WTC11 (cell line): Measurements from ENCODE around the gene LCP1. TPM values are rescaled to one million over a fixed set of nuclear protein-coding genes. Genes with fewer than 3 reads are reported as not detected.

ENCODE experiments used
- ATAC-seq: fragments of 200-7000 bp; cut with Tn5 transposase; 2 replicates; pipeline ENCODE4 v1.10.0; 2021; ENCODE audit warnings: mild to moderate bottlenecking, moderate library complexity
- CTCF ChIA-PET: fragments of 300-600 bp; sonication (Branson Sonifier 250); formaldehyde crosslinking; loops from one replicate; lab custom pipeline; 2021; ENCODE audit warnings: antibody characterized with exemption; lab: Charles Lee
- POLR2A ChIA-PET: fragments of 350-600 bp; sonication (Branson Sonifier 250); formaldehyde crosslinking; loops from one replicate; lab custom pipeline; 2021; ENCODE audit warnings: antibody characterized with exemption; lab: Charles Lee
- DNase-seq: peaks from one replicate; pipeline ENCODE4 v3.0.0; 2021; ENCODE audit warnings: low spot score
- H3K27ac Mint-ChIP-seq: 2 replicates; pipeline ENCODE4 v1.8.0; 2021; ENCODE audit warnings: mixed read lengths
- H3K27me3 Mint-ChIP-seq: 2 replicates; pipeline ENCODE4 v1.8.0; 2021; ENCODE audit warnings: low read depth, mild to moderate bottlenecking, moderate library complexity, mixed read lengths
- H3K36me3 Mint-ChIP-seq: 2 replicates; pipeline ENCODE4 v1.8.0; 2021; ENCODE audit warnings: mixed read lengths
- H3K4me1 Mint-ChIP-seq: 2 replicates; pipeline ENCODE4 v1.8.0; 2022; ENCODE audit warnings: mixed read lengths
- H3K4me3 Mint-ChIP-seq: 2 replicates; pipeline ENCODE4 v1.8.0; 2021; ENCODE audit warnings: mild to moderate bottlenecking, moderate library complexity, mixed read lengths
- H3K9me3 Mint-ChIP-seq: 2 replicates; pipeline ENCODE4 v1.8.0; 2021; ENCODE audit warnings: mixed read lengths
- ATF2 ChIP-seq: sonication (generic); formaldehyde crosslinking; IDR thresholded peaks from 2 replicates; pipeline ENCODE4 v1.8.1; 2022; ENCODE audit warnings: low read depth, missing genetic modification reagents, borderline replicate concordance
- CBFB ChIP-seq: sonication (generic); formaldehyde crosslinking; IDR thresholded peaks from 2 replicates; pipeline ENCODE4 v1.8.1; 2022; ENCODE audit warnings: mild to moderate bottlenecking, low read depth, missing genetic modification reagents
- CDX4 ChIP-seq: fragments of 250-450 bp; sonication (Bioruptor Pico); IDR thresholded peaks from 2 replicates; pipeline ENCODE4 v1.9.0; 2021; ENCODE audit warnings: moderate library complexity, mild to moderate bottlenecking, inconsistent platforms, borderline replicate concordance
- ETV6 ChIP-seq: sonication (generic); formaldehyde crosslinking; IDR thresholded peaks from 2 replicates; pipeline ENCODE4 v1.8.1; 2022; ENCODE audit warnings: mild to moderate bottlenecking, missing genetic modification reagents
- FOXJ3 ChIP-seq: sonication (generic); formaldehyde crosslinking; IDR thresholded peaks from 2 replicates; pipeline ENCODE4 v1.9.0; 2021; ENCODE audit warnings: missing genetic modification reagents, mild to moderate bottlenecking, borderline replicate concordance
- GTF2I ChIP-seq: fragments of 250-450 bp; sonication (Bioruptor Pico); conservative IDR thresholded peaks from 2 replicates; pipeline ENCODE4 v1.4.0; 2021; ENCODE audit warnings: mild to moderate bottlenecking
- HMGA2 ChIP-seq: fragments of 250-450 bp; sonication (Bioruptor Pico); IDR thresholded peaks from 2 replicates; pipeline ENCODE4 v1.4.0; 2021; ENCODE audit warnings: mild to moderate bottlenecking, moderate library complexity
- JAZF1 ChIP-seq: fragments of 250-450 bp; sonication (Bioruptor Pico); IDR thresholded peaks from 2 replicates; pipeline ENCODE4 v1.9.0; 2021; ENCODE audit warnings: moderate library complexity, mild to moderate bottlenecking, inconsistent platforms
- KAT7 ChIP-seq: sonication (generic); formaldehyde crosslinking; IDR thresholded peaks from 2 replicates; pipeline ENCODE4 v1.8.1; 2023; ENCODE audit warnings: missing genetic modification reagents, mild to moderate bottlenecking, borderline replicate concordance
- MAX ChIP-seq: sonication (generic); formaldehyde crosslinking; IDR thresholded peaks from 2 replicates; pipeline ENCODE4 v1.8.0; 2022; ENCODE audit warnings: mild to moderate bottlenecking, missing genetic modification reagents
- NFE2L1 ChIP-seq: sonication (generic); formaldehyde crosslinking; IDR thresholded peaks from 2 replicates; pipeline ENCODE4 v1.8.1; 2023; ENCODE audit warnings: missing genetic modification reagents
- NFYB ChIP-seq: sonication (generic); formaldehyde crosslinking; conservative IDR thresholded peaks from 2 replicates; pipeline ENCODE4 v1.8.0; 2022; ENCODE audit warnings: low read depth, missing genetic modification reagents
- NR1H2 ChIP-seq: sonication (generic); formaldehyde crosslinking; IDR thresholded peaks from 2 replicates; pipeline ENCODE4 v1.9.0; 2021; ENCODE audit warnings: mild to moderate bottlenecking, moderate library complexity, missing genetic modification reagents
- TCF7 ChIP-seq: sonication (generic); formaldehyde crosslinking; IDR thresholded peaks from 2 replicates; pipeline ENCODE4 v1.8.0; 2022; ENCODE audit warnings: mild to moderate bottlenecking, low read depth, missing genetic modification reagents, moderate library complexity
- TEAD1 ChIP-seq: sonication (generic); formaldehyde crosslinking; IDR thresholded peaks from 2 replicates; pipeline ENCODE4 v1.8.0; 2022; ENCODE audit warnings: mild to moderate bottlenecking, missing genetic modification reagents
- TP53 ChIP-seq: sonication (generic); formaldehyde crosslinking; IDR thresholded peaks from 2 replicates; pipeline ENCODE4 v1.8.1; 2023; ENCODE audit warnings: mild to moderate bottlenecking, missing genetic modification reagents
- ZNF281 ChIP-seq: sonication (generic); formaldehyde crosslinking; IDR thresholded peaks from 2 replicates; pipeline ENCODE4 v1.8.0; 2023; ENCODE audit warnings: mild to moderate bottlenecking, missing genetic modification reagents
- ZNF317 ChIP-seq: sonication (generic); formaldehyde crosslinking; IDR thresholded peaks from 2 replicates; pipeline ENCODE4 v1.8.1; 2023; ENCODE audit warnings: low read depth, mild to moderate bottlenecking, moderate library complexity, missing genetic modification reagents, borderline replicate concordance
- total RNA-seq: library from RNA; stranded (reverse); gene quantifications from 3 replicates; pipeline ENCODE4 v1.2.3, GENCODE V29; 2021
- TF ChIP-seq, protein P1 (sequence below): sonication (generic); formaldehyde crosslinking; IDR thresholded peaks from 2 replicates; pipeline ENCODE4 v1.8.0; 2023; ENCODE audit warnings: missing genetic modification reagents, mild to moderate bottlenecking, borderline replicate concordance
- TF ChIP-seq, protein P2 (sequence below): sonication (generic); formaldehyde crosslinking; IDR thresholded peaks from 2 replicates; pipeline ENCODE4 v1.8.1; 2023; ENCODE audit warnings: mild to moderate bottlenecking, missing genetic modification reagents, borderline replicate concordance

Gene LCP1
- total RNA-seq, 1 experiment from 2014 or later: 3.2 TPM

GRCh38 chr13:46183018-46183946 is 1.3 kb upstream of the LCP1 start (continued):
- TF ChIP-seq, protein P1, sequence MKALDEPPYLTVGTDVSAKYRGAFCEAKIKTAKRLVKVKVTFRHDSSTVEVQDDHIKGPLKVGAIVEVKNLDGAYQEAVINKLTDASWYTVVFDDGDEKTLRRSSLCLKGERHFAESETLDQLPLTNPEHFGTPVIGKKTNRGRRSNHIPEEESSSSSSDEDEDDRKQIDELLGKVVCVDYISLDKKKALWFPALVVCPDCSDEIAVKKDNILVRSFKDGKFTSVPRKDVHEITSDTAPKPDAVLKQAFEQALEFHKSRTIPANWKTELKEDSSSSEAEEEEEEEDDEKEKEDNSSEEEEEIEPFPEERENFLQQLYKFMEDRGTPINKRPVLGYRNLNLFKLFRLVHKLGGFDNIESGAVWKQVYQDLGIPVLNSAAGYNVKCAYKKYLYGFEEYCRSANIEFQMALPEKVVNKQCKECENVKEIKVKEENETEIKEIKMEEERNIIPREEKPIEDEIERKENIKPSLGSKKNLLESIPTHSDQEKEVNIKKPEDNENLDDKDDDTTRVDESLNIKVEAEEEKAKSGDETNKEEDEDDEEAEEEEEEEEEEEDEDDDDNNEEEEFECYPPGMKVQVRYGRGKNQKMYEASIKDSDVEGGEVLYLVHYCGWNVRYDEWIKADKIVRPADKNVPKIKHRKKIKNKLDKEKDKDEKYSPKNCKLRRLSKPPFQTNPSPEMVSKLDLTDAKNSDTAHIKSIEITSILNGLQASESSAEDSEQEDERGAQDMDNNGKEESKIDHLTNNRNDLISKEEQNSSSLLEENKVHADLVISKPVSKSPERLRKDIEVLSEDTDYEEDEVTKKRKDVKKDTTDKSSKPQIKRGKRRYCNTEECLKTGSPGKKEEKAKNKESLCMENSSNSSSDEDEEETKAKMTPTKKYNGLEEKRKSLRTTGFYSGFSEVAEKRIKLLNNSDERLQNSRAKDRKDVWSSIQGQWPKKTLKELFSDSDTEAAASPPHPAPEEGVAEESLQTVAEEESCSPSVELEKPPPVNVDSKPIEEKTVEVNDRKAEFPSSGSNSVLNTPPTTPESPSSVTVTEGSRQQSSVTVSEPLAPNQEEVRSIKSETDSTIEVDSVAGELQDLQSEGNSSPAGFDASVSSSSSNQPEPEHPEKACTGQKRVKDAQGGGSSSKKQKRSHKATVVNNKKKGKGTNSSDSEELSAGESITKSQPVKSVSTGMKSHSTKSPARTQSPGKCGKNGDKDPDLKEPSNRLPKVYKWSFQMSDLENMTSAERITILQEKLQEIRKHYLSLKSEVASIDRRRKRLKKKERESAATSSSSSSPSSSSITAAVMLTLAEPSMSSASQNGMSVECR (CRISPR knock-in tag): no peak
- TF ChIP-seq HMGA2 (CRISPR knock-in tag) (no peak), CBFB (CRISPR knock-in tag) (no peak), TCF7 (CRISPR knock-in tag) (no peak), FOXJ3 (CRISPR knock-in tag) (no peak), NFE2L1 (CRISPR knock-in tag) (no peak), JAZF1 (CRISPR knock-in tag) (no peak), ZNF317 (CRISPR knock-in tag) (no peak)
- TF ChIP-seq, protein P2, sequence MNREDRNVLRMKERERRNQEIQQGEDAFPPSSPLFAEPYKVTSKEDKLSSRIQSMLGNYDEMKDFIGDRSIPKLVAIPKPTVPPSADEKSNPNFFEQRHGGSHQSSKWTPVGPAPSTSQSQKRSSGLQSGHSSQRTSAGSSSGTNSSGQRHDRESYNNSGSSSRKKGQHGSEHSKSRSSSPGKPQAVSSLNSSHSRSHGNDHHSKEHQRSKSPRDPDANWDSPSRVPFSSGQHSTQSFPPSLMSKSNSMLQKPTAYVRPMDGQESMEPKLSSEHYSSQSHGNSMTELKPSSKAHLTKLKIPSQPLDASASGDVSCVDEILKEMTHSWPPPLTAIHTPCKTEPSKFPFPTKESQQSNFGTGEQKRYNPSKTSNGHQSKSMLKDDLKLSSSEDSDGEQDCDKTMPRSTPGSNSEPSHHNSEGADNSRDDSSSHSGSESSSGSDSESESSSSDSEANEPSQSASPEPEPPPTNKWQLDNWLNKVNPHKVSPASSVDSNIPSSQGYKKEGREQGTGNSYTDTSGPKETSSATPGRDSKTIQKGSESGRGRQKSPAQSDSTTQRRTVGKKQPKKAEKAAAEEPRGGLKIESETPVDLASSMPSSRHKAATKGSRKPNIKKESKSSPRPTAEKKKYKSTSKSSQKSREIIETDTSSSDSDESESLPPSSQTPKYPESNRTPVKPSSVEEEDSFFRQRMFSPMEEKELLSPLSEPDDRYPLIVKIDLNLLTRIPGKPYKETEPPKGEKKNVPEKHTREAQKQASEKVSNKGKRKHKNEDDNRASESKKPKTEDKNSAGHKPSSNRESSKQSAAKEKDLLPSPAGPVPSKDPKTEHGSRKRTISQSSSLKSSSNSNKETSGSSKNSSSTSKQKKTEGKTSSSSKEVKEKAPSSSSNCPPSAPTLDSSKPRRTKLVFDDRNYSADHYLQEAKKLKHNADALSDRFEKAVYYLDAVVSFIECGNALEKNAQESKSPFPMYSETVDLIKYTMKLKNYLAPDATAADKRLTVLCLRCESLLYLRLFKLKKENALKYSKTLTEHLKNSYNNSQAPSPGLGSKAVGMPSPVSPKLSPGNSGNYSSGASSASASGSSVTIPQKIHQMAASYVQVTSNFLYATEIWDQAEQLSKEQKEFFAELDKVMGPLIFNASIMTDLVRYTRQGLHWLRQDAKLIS: no peak

DNA sequence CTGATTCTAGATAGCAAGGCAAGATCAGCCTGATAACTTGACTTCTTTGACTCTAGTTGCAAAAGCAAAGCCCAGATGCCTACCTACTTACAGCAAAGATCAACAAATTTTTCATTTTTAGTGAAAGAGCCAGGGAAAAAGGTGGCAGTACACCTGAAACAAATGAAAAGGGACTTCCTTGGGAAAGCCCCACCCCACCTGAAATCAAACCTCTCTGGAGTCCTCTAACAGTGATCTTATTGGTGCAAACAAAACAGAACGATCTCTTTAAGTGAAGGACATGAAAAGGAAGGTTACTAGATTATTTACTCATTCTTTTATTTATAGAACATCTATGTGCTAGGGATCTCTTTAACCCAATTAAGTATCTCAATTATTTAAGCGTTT is 507 bp upstream of the LCP1 start:
- ChIA-PET CTCF (interaction anchor here (0.6 kb wide), 2 partner anchors 19 to 548 kb away, joined by 3 read pairs; no protein-coding TSS in a partner anchor), POLR2A (no interaction called here)
- Mint-ChIP-seq H3K27ac (no peak overlapping the region), H3K4me1 (peaks cover 20% of the 10 kb centered on the region), H3K4me3 (no peak overlapping the region), H3K9me3 (no peaks in the 10 kb centered on the region), H3K27me3 (no peaks in the 10 kb centered on the region), H3K36me3 (no peaks in the 10 kb centered on the region)
- no peak for ATAC-seq
- DNase-seq: no peak
- no peak for TF ChIP-seq ATF2 (CRISPR knock-in tag)
- TF ChIP-seq ETV6: no peak
- no peak for TF ChIP-seq ZNF281 (CRISPR knock-in tag)
- TF ChIP-seq CDX4 (CRISPR knock-in tag): no peak
- no peak for TF ChIP-seq NR1H2 (CRISPR knock-in tag)
- no peak for TF ChIP-seq TEAD1 (CRISPR knock-in tag)
- no peak for TF ChIP-seq GTF2I (CRISPR knock-in tag)
- TF ChIP-seq MAX (CRISPR knock-in tag): no peak
- TF ChIP-seq TP53 (CRISPR knock-in tag): no peak
- TF ChIP-seq NFYB (CRISPR knock-in tag): no peak
- no peak for TF ChIP-seq KAT7
